ENCODE measurements around the gene TSR3. TPM values are rescaled to one million over a fixed set of nuclear protein-coding genes. Genes with fewer than 3 reads are reported as not detected.

The TSR3 gene
- total RNA-seq, 1 experiment from 2014 or later, result 58.8 TPM

DNA sequence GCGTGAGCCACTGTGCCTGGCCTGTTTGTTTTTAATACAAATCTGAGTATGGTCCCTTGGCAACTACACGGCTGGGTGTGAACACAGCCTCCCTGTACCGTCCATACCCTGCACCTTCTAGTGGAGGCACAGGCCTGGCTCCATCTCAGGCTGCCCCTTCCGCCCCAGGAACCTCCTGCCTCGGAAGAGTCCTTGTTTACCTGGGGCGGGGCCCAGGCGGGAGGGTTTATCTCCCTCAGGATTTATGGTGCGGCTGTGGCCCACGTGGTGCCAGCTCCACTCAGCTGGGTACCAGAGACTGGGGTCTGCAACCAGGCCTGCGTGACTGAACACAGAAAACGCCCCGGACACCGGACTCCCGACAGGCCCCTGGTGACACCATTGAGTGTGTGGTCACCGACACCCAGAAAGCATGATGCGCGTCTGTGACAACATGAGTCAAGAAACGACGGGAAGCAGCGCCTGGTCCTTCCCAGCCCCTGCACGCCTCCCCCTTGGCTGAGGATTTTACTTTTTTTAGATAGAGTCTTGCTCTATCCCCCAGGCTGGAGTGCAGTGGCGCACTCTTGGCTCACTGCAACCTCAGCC lies 43.9 kb upstream of the TSR3 start:
- Histone ChIP-seq H3K23me2 (ENCODE audit: insufficient read length, low read depth, low read length, poor library complexity, severe bottlenecking) (no peaks in the 10 kb centered on the region), H3K79me1 (ENCODE audit: insufficient read depth, low read depth, low read length, poor library complexity, severe bottlenecking) (no peaks in the 10 kb centered on the region), H3K79me2 (ENCODE audit: insufficient read depth, low read length) (no peaks in the 10 kb centered on the region), H3K27ac (ENCODE audit: insufficient read length, low read depth, low read length) (no peak overlapping the region), H3K56ac (ENCODE audit: insufficient read length, low read depth, low read length) (no peak overlapping the region), H3K9ac (ENCODE audit: extremely low read depth, insufficient read length, low read length) (no peak overlapping the region), H3K14ac (ENCODE audit: insufficient read depth, low read length) (no peak overlapping the region), H3K18ac (ENCODE audit: insufficient read length, low read depth, low read length) (no peak overlapping the region), H3T11ph (ENCODE audit: low read length) (no peak overlapping the region), H4K20me1 (ENCODE audit: control insufficient read depth, insufficient read depth, insufficient read length) (no peaks in the 10 kb centered on the region), H2BK20ac (ENCODE audit: low read depth, low read length, poor library complexity, severe bottlenecking) (no peak overlapping the region), H2BK120ac (ENCODE audit: low read depth, low read length, poor library complexity, severe bottlenecking) (no peak overlapping the region), H3K9me3 (ENCODE audit: control insufficient read depth, low read depth, low read length) (no peaks in the 10 kb centered on the region), H3K4me2 (ENCODE audit: insufficient read depth, insufficient read length, low read length) (no peak overlapping the region), H3K4ac (ENCODE audit: low read depth, low read length) (no peak overlapping the region), H3K27me3 (ENCODE audit: insufficient read depth, low read length) (no peaks in the 10 kb centered on the region), H2AK5ac (ENCODE audit: insufficient read length, low read length) (no peak overlapping the region), H4K91ac (ENCODE audit: insufficient read length, low read depth, low read length) (no peak overlapping the region), H2BK5ac (ENCODE audit: insufficient read length, low read length) (no peak overlapping the region), H2BK12ac (ENCODE audit: insufficient read length, low read depth, low read length) (no peak overlapping the region), H2AFZ (ENCODE audit: low read length) (no peak overlapping the region), H3K23ac (ENCODE audit: insufficient read length, low read depth, low read length) (no peak overlapping the region), H4K5ac (ENCODE audit: insufficient read length, low read depth, low read length) (no peak overlapping the region), H2BK15ac (ENCODE audit: low read depth, low read length) (no peak overlapping the region), H4K8ac (replicated peaks; ENCODE audit: insufficient read length, low read depth, low read length) (no peak overlapping the region), H3K4me1 (ENCODE audit: insufficient read depth, low read length) (no peaks in the 10 kb centered on the region)
- Mint-ChIP-seq H3K9me3 (no peaks in the 10 kb centered on the region), H3K36me3 (ENCODE audit: insufficient read depth in 1 of 3, low read depth in 3 of 3) (peaks cover 2 to 35% (median 31%) of the 10 kb centered on the region in 3 experiments; a peak in 6 of 7 replicates), H3K4me1 (no peaks in the 10 kb centered on the region), H3K27ac (no peak overlapping the region; a peak in 1 of 7 replicates), H3K4me3 (no peak overlapping the region), H3K27me3 (ENCODE audit: low read depth) (no peaks in the 10 kb centered on the region)
- DNase-seq, result no peak
- TF ChIP-seq, protein P1, sequence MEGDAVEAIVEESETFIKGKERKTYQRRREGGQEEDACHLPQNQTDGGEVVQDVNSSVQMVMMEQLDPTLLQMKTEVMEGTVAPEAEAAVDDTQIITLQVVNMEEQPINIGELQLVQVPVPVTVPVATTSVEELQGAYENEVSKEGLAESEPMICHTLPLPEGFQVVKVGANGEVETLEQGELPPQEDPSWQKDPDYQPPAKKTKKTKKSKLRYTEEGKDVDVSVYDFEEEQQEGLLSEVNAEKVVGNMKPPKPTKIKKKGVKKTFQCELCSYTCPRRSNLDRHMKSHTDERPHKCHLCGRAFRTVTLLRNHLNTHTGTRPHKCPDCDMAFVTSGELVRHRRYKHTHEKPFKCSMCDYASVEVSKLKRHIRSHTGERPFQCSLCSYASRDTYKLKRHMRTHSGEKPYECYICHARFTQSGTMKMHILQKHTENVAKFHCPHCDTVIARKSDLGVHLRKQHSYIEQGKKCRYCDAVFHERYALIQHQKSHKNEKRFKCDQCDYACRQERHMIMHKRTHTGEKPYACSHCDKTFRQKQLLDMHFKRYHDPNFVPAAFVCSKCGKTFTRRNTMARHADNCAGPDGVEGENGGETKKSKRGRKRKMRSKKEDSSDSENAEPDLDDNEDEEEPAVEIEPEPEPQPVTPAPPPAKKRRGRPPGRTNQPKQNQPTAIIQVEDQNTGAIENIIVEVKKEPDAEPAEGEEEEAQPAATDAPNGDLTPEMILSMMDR (conservative IDR thresholded peaks at IDR 0.05), result no peak
- WGBS (ENCODE audit: extremely low coverage, insufficient read length, low lambda C conversion rate), result no CpG with 5 or more reads among the region's 22 CpGs
